ENCODE measurements around the gene UBE2D1.

DNA sequence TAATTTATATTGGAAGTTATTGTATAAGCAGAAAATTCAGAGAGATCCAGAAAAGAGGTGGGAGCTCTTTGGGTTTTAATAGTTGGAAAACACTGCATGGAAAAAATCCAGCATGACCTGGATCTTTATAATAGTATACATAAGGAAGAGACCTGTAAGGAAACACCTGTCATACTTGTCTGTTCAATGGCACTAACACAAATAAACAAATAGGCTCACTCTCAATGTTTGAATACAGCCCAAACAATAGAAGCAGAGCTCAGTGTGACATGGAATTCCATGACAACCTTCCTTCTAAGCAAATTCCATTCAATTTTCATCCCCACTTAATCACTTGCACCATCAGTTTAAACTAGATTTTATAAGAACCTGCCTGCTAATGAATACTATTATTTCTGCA is 34.1 kb upstream of the UBE2D1 start:
- TF ChIP-seq, protein P1, sequence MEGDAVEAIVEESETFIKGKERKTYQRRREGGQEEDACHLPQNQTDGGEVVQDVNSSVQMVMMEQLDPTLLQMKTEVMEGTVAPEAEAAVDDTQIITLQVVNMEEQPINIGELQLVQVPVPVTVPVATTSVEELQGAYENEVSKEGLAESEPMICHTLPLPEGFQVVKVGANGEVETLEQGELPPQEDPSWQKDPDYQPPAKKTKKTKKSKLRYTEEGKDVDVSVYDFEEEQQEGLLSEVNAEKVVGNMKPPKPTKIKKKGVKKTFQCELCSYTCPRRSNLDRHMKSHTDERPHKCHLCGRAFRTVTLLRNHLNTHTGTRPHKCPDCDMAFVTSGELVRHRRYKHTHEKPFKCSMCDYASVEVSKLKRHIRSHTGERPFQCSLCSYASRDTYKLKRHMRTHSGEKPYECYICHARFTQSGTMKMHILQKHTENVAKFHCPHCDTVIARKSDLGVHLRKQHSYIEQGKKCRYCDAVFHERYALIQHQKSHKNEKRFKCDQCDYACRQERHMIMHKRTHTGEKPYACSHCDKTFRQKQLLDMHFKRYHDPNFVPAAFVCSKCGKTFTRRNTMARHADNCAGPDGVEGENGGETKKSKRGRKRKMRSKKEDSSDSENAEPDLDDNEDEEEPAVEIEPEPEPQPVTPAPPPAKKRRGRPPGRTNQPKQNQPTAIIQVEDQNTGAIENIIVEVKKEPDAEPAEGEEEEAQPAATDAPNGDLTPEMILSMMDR (IDR thresholded peaks at IDR 0.05) = no peak
- TF ChIP-seq MXD4 (CRISPR knock-in tag; IDR thresholded peaks at IDR 0.05; ENCODE audit: borderline replicate concordance) = no peak
- TF ChIP-seq ZNF121 (CRISPR knock-in tag; IDR thresholded peaks at IDR 0.05) = no peak
- TF ChIP-seq ZNF263 (CRISPR knock-in tag; IDR thresholded peaks at IDR 0.05; ENCODE audit: low read depth) = no peak
- TF ChIP-seq NFYB (CRISPR knock-in tag; conservative IDR thresholded peaks at IDR 0.05; ENCODE audit: low read depth) = no peak
- TF ChIP-seq, protein P2, sequence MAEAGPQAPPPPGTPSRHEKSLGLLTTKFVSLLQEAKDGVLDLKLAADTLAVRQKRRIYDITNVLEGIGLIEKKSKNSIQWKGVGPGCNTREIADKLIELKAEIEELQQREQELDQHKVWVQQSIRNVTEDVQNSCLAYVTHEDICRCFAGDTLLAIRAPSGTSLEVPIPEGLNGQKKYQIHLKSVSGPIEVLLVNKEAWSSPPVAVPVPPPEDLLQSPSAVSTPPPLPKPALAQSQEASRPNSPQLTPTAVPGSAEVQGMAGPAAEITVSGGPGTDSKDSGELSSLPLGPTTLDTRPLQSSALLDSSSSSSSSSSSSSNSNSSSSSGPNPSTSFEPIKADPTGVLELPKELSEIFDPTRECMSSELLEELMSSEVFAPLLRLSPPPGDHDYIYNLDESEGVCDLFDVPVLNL (CRISPR knock-in tag; IDR thresholded peaks at IDR 0.05; ENCODE audit: borderline replicate concordance, low read depth) = no peak
- TF ChIP-seq, protein P3, sequence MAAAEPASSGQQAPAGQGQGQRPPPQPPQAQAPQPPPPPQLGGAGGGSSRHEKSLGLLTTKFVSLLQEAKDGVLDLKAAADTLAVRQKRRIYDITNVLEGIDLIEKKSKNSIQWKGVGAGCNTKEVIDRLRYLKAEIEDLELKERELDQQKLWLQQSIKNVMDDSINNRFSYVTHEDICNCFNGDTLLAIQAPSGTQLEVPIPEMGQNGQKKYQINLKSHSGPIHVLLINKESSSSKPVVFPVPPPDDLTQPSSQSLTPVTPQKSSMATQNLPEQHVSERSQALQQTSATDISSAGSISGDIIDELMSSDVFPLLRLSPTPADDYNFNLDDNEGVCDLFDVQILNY (CRISPR knock-in tag; IDR thresholded peaks at IDR 0.05) = no peak
- TF ChIP-seq, protein P4, sequence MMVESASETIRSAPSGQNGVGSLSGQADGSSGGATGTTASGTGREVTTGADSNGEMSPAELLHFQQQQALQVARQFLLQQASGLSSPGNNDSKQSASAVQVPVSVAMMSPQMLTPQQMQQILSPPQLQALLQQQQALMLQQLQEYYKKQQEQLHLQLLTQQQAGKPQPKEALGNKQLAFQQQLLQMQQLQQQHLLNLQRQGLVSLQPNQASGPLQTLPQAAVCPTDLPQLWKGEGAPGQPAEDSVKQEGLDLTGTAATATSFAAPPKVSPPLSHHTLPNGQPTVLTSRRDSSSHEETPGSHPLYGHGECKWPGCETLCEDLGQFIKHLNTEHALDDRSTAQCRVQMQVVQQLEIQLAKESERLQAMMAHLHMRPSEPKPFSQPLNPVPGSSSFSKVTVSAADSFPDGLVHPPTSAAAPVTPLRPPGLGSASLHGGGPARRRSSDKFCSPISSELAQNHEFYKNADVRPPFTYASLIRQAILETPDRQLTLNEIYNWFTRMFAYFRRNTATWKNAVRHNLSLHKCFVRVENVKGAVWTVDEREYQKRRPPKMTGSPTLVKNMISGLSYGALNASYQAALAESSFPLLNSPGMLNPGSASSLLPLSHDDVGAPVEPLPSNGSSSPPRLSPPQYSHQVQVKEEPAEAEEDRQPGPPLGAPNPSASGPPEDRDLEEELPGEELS (CRISPR knock-in tag; IDR thresholded peaks at IDR 0.05) = no peak
- TF ChIP-seq, protein P5, sequence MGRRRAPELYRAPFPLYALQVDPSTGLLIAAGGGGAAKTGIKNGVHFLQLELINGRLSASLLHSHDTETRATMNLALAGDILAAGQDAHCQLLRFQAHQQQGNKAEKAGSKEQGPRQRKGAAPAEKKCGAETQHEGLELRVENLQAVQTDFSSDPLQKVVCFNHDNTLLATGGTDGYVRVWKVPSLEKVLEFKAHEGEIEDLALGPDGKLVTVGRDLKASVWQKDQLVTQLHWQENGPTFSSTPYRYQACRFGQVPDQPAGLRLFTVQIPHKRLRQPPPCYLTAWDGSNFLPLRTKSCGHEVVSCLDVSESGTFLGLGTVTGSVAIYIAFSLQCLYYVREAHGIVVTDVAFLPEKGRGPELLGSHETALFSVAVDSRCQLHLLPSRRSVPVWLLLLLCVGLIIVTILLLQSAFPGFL (CRISPR knock-in tag; IDR thresholded peaks at IDR 0.05; ENCODE audit: borderline replicate concordance) = no peak
- no peak for TF ChIP-seq CREB1 (CRISPR knock-in tag; IDR thresholded peaks at IDR 0.05)
- no peak for TF ChIP-seq RORB (CRISPR knock-in tag; IDR thresholded peaks at IDR 0.05)
- TF ChIP-seq, protein P6, sequence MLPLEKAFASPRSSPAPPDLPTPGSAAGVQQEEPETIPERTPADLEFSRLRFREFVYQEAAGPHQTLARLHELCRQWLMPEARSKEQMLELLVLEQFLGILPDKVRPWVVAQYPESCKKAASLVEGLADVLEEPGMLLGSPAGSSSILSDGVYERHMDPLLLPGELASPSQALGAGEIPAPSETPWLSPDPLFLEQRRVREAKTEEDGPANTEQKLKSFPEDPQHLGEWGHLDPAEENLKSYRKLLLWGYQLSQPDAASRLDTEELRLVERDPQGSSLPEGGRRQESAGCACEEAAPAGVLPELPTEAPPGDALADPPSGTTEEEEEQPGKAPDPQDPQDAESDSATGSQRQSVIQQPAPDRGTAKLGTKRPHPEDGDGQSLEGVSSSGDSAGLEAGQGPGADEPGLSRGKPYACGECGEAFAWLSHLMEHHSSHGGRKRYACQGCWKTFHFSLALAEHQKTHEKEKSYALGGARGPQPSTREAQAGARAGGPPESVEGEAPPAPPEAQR (CRISPR knock-in tag; IDR thresholded peaks at IDR 0.05) = no peak
